Fibroblast of villous mesenchyme (primary cell): ENCODE results near the gene ATG16L1. TPM values are rescaled to one million over a fixed set of nuclear protein-coding genes. Genes with fewer than 3 reads are reported as not detected.
A peak's percentile ranks its signal among the peaks of the same experiment; 100 is the strongest.

Experiments
- DNase-seq: peaks from one replicate; pipeline ENCODE4 v3.0.0-alpha.2; 2010; ENCODE audit warnings: low read depth
- H3K4me3 ChIP-seq: 2 replicates; pipeline ENCODE4 v1.5.1; 2011; ENCODE audit warnings: low read depth, mild to moderate bottlenecking, low read length
- total RNA-seq: library from RNA; depleted of rRNA; stranded (reverse); fragments of >200 nt; gene quantifications from 2 replicates; pipeline ENCODE4 v1.2.3, GENCODE V29; 2012
- TF ChIP-seq, protein P1 (sequence below): IDR thresholded peaks from 2 replicates; pipeline ENCODE4 v1.5.1; 2012; ENCODE audit warnings: low read depth, mild to moderate bottlenecking, low read length; ENCODE audit not compliant: insufficient read depth

Gene ATG16L1
- total RNA-seq, 1 donor: 41.0 TPM

DNA sequence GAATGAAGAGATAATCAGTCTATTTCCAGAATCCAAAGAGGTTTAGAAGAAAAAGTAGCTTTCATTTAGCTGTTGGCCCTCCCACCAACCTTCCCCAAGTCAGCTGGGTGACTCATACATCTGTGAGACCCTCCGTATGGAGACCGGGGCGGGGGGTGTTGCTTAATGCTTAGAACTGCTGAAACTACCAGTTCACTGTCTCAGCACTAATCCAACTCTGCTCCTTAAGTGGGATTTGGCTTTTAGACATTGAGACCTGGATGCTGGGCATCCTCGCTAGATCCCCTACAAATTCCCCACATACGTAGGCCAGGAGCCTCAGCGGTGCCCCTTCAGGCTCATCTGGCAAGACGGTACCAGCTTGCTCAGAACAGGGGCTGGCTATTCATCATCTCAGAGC is 56.1 kb downstream of the ATG16L1 start, which contains the start of gene SAG:
Gene SAG, plus strand, starts transcription at position 252 of the 400 bp plus-strand sequence. CDS start 1,374 bp downstream, outside the sequence.
- H3K4me3 ChIP-seq: no peak within 1 kb of the TSS
- TF ChIP-seq, protein P1, sequence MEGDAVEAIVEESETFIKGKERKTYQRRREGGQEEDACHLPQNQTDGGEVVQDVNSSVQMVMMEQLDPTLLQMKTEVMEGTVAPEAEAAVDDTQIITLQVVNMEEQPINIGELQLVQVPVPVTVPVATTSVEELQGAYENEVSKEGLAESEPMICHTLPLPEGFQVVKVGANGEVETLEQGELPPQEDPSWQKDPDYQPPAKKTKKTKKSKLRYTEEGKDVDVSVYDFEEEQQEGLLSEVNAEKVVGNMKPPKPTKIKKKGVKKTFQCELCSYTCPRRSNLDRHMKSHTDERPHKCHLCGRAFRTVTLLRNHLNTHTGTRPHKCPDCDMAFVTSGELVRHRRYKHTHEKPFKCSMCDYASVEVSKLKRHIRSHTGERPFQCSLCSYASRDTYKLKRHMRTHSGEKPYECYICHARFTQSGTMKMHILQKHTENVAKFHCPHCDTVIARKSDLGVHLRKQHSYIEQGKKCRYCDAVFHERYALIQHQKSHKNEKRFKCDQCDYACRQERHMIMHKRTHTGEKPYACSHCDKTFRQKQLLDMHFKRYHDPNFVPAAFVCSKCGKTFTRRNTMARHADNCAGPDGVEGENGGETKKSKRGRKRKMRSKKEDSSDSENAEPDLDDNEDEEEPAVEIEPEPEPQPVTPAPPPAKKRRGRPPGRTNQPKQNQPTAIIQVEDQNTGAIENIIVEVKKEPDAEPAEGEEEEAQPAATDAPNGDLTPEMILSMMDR: no peak
- DNase-seq: peak; percentile 8

DNA sequence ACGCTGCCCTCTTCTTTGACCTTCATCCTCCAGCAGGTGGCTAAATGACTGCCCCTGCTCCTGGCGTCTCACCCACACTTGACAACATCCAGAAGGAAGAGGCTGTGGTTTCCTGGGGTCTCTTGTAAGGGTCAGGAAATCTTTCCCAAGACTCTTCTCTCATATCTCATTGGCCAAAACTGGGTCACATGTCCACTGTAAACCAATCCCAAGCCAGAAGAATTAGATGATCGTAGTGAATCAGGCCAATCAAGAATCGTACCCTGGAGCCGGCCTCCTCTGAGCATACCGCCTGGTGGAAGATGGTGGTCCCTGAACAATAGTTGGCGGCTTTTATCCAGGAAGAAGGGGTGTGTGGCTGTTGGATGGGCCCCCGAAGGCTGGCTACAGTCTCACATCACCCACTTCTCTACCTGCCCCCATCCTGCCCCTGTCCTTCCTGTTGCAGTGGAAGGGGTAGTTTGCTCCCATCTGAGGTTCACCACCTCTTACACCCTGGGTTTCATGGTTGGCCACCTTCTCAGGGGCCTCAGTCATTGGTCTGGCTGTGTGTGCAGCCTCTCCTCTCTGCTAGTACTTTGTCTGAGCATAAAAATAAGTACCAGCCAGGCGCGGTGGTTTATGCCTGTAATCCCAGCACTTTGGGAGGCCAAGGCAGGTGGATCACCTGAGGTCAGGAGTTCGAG is 59.9 kb downstream of the ATG16L1 start:
- H3K4me3 ChIP-seq: no peak overlapping the region
- DNase-seq: no peak
- TF ChIP-seq, protein P1: no peak

DNA sequence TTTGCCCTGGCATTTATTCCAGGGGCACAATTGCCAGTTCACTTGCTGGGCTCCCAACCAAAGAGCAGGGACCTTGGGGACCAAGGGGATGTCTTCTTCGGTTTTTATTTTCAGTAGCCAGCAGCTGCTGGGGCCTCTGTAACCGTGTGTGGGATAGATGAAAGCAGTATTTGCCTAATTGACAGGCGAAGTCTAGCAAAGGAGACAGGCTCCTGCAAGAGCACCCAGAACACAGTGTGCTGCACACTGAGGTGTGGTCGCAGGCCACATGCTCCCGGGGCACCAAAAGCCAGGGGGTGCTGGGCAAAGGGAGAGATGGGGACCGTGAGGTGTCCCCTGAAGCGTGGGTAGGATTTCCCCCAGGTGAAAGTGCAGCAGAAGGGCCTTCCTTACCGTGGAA is 61.4 kb downstream of the ATG16L1 start:
- TF ChIP-seq, protein P1: no peak

DNA sequence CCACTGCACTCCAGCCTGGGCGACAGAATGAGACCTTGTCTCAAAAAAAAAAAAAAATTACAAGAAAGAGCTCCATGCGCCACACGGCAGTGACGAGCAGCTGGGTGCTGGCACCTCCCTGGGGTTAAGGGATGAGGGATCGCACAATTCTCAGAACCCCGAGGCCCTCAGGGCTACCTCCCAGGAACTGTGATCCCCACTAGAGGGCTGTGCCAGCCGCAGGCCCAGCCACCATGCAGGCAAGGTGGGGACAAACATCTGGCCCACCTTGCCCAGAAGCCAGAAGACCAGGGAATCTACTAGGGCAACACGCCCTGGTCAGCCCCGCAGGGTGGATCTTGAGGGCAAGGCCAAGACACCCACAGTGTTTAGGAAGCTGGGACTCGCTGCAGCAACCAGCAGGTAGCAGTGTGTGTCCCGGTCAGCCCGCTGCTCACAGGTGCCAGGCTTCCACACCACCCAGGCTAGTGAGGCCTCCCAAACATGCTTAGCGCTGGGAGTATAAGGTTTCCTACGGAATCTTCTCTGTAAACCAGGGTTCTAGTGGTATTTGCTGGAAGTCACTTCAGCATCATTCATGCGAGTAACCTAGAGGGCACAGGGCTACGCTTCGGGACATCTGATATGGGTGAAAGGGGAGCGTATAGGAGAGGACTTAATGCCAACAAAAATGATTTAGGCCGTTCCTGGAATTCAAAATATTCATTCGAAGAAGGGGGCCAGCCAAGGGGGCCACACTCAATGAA is 62.9 kb downstream of the ATG16L1 start:
- H3K4me3 ChIP-seq: no peak overlapping the region
- TF ChIP-seq, protein P1: no peak
- DNase-seq: no peak

More for the DNA sequence above, 61.4 kb downstream of the ATG16L1 start:
- no peak for DNase-seq
- H3K4me3 ChIP-seq: no peak overlapping the region

DNA sequence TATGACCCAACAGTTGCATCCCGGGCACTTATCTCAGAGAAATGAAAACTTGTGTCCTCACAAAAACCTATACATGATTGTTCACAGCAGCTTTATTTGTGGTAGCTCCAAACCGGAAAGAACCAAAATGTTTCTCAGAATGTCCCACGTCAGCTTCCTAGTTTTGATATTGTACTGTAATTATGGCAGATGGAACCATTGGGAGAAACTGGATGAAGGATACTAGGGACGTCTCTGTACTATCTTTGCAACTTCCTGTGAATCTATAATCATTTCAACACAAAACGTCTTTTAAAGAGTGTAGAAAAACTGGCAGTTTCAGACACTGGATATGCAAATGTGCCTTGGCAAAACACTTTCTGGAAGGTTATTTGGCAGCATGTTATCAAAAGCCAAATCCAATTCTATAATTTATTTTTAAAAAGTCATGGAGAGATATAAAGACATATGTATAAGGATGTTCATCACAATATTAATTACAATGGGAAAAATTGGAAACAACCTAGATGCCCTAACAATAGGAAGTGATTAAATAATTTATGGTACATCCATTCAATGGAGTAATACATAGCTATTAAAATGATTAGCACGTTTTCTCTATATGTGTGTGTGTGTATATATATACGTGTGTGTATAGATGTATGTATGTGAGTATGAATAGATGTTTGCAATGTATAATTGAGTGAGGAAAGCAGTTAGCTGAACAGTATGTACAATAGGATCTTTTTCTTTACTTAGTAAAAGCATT is 65.9 kb downstream of the ATG16L1 start:
- DNase-seq: no peak
- H3K4me3 ChIP-seq: no peak overlapping the region
- TF ChIP-seq, protein P1: no peak

DNA sequence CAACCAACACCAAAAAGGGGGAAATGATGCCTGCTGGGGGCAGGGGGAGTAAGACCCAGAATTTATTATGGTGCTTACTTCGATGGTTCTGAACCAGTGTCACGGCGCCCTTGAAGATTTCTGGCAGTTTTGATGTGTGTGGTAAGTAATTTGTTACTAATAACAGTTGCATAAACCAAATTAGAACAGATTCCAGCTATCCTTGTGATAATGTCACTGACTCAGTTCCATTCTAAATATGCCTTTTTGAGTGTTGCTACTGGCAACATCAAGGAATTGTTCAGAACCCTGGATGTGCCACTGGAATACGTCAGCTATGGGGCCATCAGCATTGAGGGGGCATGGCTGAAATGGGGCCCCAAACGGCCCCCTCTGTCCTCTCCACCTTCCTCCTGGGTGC is 67.8 kb downstream of the ATG16L1 start:
- TF ChIP-seq, protein P1: no peak
- DNase-seq: no peak
- no peak overlapping the region for H3K4me3 ChIP-seq
